Transverse colon (tissue), 3 donors: Measurements from ENCODE around the gene MED6.

Source experiments
- EP300 ChIP-seq: sonication (generic); formaldehyde crosslinking; IDR thresholded peaks from one replicate; pipeline ENCODE4 v1.6.1; 2017; ENCODE audit warnings: antibody characterized with exemption, low read depth
- POLR2A ChIP-seq: fragments of 450-650 bp; IDR thresholded peaks from one replicate; pipeline ENCODE4 v1.6.1; 2016; ENCODE audit warnings: antibody characterized with exemption, mild to moderate bottlenecking, moderate library complexity
- TF ChIP-seq, protein P1 (sequence below), 5 experiments: fragments of 200-600 bp in 3 of 5; fragments of 450-650 bp in 2 of 5; sonication (generic) in 3 of 5; IDR thresholded peaks; 1 replicate in 2 of 5; 2 replicates in 3 of 5; pipeline ENCODE4 v1.5.1; 2016 to 2017; ENCODE audit warnings: antibody characterized with exemption in 5 of 5, inconsistent platforms in 3 of 5, mild to moderate bottlenecking in 2 of 5, moderate library complexity in 1 of 5

DNA sequence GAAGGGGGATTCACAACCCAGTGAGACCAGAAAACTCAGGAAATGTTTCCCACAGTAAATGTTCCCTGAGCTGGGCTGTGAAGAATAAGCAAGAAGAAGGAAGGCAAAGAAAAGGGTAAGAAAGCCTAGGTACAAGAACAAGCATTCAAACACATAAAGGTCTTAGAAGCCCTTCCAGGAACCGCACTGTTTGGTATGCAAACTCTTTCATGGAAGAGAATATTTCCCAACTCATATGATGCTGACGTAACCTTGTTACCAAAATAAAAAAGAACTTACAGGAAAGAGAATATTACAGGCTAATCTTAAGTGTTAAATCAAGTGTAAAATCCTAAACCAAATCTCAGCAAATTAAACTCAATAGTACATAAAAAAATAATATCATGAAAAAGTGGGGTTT is 23.6 kb downstream of the MED6 start:
- TF ChIP-seq EP300: no peak
- TF ChIP-seq, protein P1, sequence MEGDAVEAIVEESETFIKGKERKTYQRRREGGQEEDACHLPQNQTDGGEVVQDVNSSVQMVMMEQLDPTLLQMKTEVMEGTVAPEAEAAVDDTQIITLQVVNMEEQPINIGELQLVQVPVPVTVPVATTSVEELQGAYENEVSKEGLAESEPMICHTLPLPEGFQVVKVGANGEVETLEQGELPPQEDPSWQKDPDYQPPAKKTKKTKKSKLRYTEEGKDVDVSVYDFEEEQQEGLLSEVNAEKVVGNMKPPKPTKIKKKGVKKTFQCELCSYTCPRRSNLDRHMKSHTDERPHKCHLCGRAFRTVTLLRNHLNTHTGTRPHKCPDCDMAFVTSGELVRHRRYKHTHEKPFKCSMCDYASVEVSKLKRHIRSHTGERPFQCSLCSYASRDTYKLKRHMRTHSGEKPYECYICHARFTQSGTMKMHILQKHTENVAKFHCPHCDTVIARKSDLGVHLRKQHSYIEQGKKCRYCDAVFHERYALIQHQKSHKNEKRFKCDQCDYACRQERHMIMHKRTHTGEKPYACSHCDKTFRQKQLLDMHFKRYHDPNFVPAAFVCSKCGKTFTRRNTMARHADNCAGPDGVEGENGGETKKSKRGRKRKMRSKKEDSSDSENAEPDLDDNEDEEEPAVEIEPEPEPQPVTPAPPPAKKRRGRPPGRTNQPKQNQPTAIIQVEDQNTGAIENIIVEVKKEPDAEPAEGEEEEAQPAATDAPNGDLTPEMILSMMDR (IDR thresholded peaks at IDR 0.05): no peak
- no peak for TF ChIP-seq POLR2A
